B cell (primary cell): ENCODE results near the gene LRTM2.

ENCODE experiments used
- CTCF ChIP-seq: fragments of 200-600 bp; IDR thresholded peaks from one replicate; pipeline ENCODE4 v1.8.0; 2022; ENCODE audit warnings: antibody characterized with exemption, mild to moderate bottlenecking
- EZH2 ChIP-seq: IDR thresholded peaks from 2 replicates; pipeline ENCODE4 v1.6.1; 2012; ENCODE audit warnings: borderline replicate concordance, low read depth, mild to moderate bottlenecking, moderate library complexity, low read length; ENCODE audit not compliant: insufficient read depth, poor library complexity, severe bottlenecking

GRCh38 chr12:1838205-1838993 is 18.0 kb downstream of the LRTM2 start:
- TF ChIP-seq EZH2 (no peak), CTCF (no peak)
